SKM-1 (cell line): Measurements from ENCODE around the gene ZFAND3.

Source experiments
- DNase-seq: peaks from one replicate; lab custom pipeline; 2025; ENCODE audit not compliant: unreplicated experiment; lab: John Stamatoyannopoulos, UW

Gene ZFAND3

GRCh38 chr6:38193481-38194281, 374.2 kb downstream of the ZFAND3 start:
- DNase-seq = no peak

- DNase-seq = no peak
Observed at GRCh38 chr6:38194282-38194572, 374.7 kb downstream of the ZFAND3 start.

GRCh38 chr6:38194589-38194988, 375.1 kb downstream of the ZFAND3 start:
- DNase-seq = no peak

GRCh38 chr6:38195113-38195635, 375.6 kb downstream of the ZFAND3 start:
- DNase-seq = no peak

- no peak for DNase-seq
Observed at GRCh38 chr6:38198219-38198618, 378.7 kb downstream of the ZFAND3 start.
